Measurements from ENCODE around the gene ZNF714.

DNA sequence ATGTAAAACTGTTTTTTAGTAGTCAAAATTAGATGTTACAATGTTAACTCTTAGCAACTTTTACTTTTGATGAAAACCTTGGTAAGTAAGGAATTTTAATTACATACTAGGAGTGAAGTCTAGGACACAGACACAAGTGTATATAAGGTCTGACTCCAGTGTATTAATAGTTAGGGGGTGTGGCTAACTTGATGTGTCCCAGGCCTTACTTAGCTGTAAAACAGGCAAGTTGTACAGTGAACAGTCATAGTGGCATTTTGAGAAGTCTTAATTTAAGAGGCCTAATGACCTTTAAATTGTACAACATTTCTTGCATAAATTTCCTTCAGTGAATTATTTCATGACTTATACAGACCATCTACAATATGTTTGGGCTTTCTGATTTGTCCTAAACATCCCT lies 66.7 kb downstream of the ZNF714 start:
- TF ChIP-seq, protein P1, sequence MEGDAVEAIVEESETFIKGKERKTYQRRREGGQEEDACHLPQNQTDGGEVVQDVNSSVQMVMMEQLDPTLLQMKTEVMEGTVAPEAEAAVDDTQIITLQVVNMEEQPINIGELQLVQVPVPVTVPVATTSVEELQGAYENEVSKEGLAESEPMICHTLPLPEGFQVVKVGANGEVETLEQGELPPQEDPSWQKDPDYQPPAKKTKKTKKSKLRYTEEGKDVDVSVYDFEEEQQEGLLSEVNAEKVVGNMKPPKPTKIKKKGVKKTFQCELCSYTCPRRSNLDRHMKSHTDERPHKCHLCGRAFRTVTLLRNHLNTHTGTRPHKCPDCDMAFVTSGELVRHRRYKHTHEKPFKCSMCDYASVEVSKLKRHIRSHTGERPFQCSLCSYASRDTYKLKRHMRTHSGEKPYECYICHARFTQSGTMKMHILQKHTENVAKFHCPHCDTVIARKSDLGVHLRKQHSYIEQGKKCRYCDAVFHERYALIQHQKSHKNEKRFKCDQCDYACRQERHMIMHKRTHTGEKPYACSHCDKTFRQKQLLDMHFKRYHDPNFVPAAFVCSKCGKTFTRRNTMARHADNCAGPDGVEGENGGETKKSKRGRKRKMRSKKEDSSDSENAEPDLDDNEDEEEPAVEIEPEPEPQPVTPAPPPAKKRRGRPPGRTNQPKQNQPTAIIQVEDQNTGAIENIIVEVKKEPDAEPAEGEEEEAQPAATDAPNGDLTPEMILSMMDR (IDR thresholded peaks at IDR 0.05; ENCODE audit: control extremely low read depth in 1 of 3, insufficient read depth in 1 of 3, low read depth in 1 of 3, low read length in 3 of 3) = no peak
- TF ChIP-seq RFX5 (IDR thresholded peaks at IDR 0.05; ENCODE audit: borderline replicate concordance, low read depth, low read length) = no peak
- no peak for TF ChIP-seq EGR1 (IDR thresholded peaks at IDR 0.05; ENCODE audit: borderline replicate concordance, low read depth, low read length)
- no peak for TF ChIP-seq POLR2AphosphoS5 (IDR thresholded peaks at IDR 0.05; ENCODE audit: low read depth, low read length)
- no peak for TF ChIP-seq HDAC6 (IDR thresholded peaks at IDR 0.05; ENCODE audit: low read depth, low read length)
- TF ChIP-seq TBP (IDR thresholded peaks at IDR 0.05; ENCODE audit: low read depth, low read length) = no peak
- no peak for TF ChIP-seq TAF1 (IDR thresholded peaks at IDR 0.05; ENCODE audit: low read depth, low read length)
- TF ChIP-seq TAF7 (optimal IDR thresholded peaks at IDR 0.05; ENCODE audit: borderline replicate concordance, low read depth, low read length) = no peak
- TF ChIP-seq EP300 (IDR thresholded peaks at IDR 0.05; ENCODE audit: borderline replicate concordance in 1 of 2, low read depth in 2 of 2, low read length in 2 of 2) = no peak
- TF ChIP-seq EZH2 (IDR thresholded peaks at IDR 0.05; ENCODE audit: low read depth, low read length, severe bottlenecking) = no peak
- no peak for TF ChIP-seq POLR2A (IDR thresholded peaks at IDR 0.05; ENCODE audit: control extremely low read depth in 1 of 2, low read depth in 2 of 2, low read length in 2 of 2)
